NCI-H2107 treated with DMSO at 0.1 percent for 48 hours (cell line): ENCODE measurements around the gene FHIT.
"Not testable (repeated sequence)": the region's sequence is repeated elsewhere in the genome, so short reads cannot be mapped to it uniquely, and the experiment has no call there.

Experiments
- DNase-seq: peaks from one replicate; lab custom pipeline; 2025; ENCODE audit not compliant: unreplicated experiment; lab: John Stamatoyannopoulos, UW

The FHIT gene

DNA sequence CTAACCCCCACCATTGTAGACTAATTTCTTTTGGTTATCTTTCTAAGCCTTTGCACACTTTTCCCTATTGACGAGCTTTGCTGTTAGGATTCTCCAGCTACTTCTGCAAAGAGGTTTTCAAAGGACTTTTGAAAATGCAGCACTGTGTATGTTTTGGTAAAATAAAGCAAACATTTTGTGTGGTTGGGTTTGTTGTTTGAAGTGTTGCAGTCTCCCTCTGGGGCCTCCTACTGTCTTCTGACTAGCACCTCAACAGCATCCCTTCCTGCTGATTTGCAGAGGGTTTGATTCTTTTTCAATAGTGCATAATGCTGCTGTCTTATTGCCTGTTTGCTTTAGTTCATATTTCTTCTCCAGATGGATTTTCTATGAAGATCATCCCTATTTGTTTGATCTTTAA is 1426.4 kb downstream of the FHIT start:
- DNase-seq: no peak

DNA sequence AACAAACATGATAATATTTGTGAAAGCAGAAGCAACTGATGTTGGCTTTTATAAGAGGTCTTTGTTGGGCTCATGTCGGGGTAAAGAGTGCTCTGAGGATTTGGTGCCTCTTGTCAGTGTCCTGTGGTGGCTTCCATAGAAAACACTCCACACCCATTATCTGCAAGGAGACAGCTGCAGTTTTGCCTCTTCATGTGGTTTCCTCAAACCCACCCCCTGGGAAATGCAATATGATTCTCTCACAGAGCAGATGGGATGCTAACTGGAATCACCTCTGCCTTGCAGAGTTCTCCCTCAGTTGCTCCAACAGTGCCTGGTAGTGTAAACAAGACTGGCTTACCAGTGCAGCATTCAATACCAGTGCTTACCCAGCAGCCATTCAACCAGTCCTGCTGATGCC is 1430.0 kb downstream of the FHIT start:
- DNase-seq: peak; percentile 59

DNA sequence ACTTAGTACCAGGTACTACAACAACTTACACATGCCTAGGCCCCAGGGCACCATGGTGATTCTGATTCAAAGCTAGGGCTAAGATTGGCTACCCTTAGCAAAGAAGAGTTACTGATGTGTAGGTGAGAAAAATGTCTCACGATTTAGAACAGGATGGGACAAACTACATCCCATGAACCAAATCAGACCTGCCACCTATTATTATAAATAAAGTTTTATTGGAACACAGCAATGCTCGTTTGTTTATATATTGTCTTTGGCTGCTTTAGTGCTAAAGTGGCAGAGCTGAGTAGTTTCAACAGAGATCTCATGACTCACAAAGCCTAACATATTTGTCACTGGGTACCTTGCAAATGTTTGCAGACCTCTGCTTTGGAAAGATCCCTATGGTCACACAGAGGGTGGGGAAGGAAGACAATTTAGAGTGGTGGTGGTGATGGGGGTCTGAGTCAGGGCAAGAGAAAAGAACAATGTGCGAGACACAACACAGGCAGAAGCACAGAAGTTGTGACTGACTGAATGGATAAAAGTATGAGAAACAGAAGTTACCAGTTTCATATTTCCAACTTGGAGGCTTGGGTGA is 1430.8 kb downstream of the FHIT start:
- no peak for DNase-seq

DNA sequence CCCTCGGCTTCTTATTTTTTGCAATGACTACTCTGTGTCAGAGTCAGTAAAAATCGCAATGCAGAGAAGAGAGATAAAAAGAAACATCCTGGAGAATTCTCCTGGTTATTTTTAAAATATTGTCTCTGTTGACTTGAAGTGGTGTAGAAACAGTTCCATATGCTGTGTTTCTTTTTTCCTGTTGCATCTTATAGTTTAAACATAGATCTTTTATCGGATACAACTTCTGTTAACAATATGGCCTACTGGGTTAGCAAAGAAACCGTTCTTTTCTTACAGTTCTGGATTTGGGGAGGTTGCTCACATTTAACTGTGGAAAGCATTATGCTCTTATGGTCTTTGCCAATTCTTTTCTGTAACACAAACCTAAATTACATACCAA is 1432.3 kb downstream of the FHIT start:
- DNase-seq: no peak

DNA sequence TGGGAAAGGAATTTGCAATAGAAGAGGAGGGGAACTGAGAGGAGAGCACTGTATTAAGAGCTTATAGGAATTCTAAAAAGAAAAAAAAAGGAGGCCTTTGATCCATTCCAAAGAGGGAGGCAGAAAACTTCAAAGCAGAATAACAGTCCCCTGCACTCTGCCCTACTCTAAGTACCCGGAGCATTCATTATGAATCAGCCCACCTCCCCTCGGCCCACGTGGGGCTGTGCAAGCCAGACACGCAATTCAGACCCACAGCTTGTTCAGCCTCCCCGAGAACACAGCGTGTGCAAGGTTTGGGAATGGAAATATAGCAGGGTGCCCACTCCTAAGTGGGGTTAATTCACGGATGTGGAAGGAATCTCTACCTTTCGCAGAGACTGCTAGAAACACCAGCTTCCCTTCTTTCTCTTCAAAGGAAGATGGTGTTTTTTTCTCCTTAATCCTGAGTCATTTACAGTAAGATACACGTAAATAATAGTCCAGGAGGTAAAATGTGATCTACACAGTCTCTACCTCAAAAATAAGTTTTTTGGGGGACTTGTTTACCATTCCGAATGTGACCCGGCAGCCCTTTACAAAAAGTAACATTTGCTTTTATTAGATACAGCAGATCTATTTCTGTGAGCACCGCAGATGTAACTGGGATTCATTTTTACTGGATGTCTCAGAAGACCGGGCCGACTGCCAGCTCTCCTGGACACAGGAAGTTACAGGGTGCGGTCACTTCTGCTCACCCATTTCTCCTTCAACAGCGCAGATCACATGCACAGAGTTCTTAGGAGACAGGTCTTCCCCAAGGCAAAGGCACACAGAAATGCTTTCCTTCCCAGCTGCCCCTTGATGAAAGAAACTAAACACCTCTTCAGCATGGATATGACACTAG is 1433.0 kb downstream of the FHIT start:
- DNase-seq: no peak

DNA sequence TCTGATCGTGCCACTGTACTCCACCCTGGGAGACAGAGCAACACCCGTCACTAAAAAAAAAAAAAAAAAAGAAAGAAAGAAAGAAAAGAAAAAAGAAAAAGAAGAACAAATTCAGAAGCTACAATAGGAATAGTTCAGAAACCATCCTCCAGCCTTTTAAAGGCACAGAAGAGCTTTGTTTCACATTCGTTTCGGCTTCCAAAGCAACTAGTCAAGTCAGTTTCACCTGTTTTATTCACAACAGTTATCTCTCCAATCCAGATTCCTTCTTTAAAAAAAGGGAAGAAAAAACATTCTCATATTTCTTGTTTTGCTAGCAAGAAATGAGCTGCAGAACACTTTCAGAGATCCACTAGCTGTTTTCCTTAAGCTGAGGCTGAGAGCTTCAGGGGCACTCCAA is 1433.7 kb downstream of the FHIT start:
- DNase-seq: no peak

DNA sequence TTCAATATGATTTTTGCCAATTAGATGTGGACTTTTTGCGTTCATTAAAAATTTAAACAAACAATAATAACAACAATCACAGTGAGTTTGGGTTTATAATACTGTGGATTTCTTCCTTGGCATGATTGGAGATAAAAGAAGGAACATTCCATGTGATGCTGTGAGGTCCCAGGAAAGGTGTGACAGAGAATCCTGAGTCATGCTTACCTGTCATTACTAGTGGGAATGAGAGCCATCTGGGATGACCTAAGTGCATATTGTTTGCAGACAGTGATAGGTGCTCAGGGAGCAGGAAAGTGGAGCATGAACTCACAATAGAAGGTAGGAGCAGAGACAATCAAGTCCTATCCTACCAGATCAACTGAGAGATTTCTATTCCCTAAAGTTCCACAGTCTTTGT is 1434.9 kb downstream of the FHIT start:
- DNase-seq: peak; percentile 27

DNA sequence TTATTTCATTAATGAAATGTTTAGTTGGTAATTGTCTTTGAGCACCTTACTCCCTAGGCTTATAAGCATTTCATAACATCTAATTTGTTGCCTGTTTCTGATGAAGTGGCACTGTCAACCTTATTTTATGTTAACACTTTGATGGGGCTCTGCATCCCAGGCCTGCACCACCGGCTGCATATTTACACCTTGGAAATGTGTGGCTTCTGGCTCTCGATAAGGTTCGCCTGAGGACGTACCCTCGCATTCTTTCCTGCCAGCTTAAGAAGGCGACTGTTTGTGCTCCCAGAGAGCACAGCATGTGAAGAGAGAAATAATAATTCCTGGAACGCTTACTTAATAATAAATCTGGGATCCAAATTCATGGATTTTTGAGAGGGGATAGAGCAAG is 1438.1 kb downstream of the FHIT start:
- no peak for DNase-seq

DNA sequence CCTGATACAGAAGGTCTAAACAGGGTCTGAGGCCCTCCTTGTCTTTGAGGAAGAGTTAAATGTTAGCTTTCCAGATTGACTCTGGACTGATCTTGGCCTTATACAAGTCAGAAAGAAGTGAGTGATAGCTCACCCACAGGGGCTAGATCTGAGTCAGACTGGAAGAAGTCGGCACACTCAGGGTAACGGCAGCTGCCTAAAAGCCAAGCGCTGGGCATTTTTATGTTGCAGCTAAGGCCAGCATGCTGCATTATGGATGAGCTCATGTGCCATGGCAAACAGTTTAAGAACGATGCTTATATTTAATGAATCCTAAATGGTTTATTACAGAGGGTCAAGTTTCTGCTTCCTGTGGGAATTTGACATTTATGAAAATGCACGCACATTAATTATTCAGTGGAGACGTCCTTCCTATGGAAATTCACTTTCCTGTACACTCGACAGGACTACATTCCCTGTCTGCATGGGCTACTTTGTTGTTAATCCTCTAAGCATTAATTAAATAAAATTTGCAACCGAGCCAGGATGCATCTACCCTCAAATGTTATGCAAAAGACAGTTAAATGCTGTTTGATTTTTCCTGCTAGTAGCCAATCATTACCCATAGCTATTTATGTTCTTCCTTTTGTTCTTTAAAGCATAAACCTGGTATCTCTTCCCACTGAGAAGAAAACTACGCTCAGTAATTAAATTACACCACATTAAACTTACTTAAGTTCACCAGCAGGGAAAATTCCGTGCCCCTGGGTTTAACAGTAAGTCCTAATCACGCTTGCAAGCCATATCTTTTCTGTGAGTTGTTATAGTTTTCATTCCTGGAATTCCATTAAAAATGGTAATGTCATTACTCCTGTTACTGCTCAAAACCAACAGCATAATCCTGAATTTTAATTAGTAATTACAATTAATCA is 1438.8 kb downstream of the FHIT start:
- no peak for DNase-seq

DNA sequence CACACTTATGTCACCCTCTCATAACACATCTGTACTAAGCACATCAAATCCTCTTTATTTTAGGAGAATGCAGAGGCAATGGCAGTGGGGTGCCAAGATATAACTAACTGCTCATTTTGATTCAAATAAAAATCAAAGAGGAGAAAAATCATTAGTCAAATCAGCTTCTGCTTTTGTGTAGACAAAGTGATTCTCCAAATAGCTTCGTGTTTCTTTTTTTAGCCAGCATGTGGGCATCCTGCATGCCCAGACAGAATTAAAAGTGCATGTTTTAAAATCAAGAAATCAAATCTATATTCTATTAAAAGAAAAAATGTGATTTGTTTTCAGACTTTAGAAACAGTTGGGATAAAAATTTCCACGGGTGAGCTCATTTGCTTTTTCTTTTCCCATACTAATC is 1440.1 kb downstream of the FHIT start:
- no peak for DNase-seq

DNA sequence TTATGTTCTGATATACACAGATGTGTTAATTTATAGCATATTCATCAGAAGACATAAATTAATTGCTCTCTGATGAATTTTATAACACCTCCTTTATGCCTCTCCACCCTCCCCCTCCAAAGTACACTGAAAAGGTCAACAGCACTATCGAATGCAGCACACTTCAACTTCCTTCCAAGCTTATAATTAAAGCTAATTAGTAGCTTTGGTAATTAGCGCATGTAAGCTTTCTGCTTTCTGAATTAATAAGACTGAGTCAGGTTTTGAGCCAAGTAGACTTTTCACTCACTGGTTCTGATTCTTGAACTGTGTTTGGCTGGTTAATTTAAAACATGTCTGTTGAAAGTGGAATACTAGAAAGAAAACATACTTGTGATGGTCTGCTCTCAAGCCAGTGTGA is 1440.6 kb downstream of the FHIT start:
- DNase-seq: no peak

DNA sequence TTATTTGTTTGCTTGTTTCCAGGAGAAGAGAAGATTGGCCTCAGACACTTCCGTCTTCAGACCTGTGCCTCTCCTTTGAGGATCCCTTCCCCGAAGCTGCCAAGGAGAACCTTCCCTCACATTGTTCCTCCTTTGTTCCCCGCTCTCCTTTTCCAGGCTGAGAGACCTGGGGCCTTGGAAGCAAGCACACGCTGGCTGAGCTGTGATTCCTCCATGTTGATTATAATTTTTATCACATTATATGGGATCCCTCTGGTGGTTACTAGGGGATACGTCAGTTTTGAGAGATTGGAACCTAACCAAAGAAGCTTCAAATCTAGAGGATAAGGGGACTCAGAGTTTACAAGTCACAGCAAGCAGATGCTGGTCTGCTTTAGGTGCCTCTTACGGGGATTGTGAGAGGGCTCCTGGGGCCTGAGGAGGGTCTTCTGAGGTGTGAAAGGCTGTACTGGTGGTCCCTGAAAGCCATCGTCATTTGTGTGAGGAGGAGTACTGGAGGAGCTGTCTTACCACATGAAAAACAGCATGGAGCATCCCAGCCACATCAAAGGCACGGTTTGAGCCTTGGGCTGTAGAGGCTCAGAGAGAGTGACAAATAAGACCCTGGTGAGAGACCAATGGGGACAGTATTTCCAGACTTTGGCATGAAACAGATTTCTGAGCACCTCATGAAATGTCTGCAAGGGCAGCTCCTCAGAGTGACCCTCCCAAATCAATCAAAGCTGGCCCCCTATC is 1441.4 kb downstream of the FHIT start:
- DNase-seq: peak; percentile 37

DNA sequence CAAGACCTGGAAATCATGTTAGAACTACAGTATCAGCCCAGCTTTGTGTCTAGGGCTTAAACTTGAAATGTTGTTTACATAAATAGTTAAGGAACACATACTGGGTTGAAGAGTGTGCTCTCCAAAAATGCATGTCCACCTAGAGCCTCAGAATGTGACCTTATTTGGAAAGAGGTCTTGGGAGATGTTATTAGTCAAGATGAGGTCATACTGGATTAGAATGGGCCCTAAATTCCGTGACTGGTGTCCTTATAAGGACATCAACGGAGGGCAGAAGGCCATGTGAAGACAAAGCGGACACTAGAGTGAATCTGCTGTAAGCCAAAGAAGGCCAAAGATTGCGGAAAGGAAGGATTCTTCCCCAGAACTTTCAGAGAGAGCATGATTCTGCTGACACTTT is 1442.2 kb downstream of the FHIT start:
- DNase-seq: no peak

DNA sequence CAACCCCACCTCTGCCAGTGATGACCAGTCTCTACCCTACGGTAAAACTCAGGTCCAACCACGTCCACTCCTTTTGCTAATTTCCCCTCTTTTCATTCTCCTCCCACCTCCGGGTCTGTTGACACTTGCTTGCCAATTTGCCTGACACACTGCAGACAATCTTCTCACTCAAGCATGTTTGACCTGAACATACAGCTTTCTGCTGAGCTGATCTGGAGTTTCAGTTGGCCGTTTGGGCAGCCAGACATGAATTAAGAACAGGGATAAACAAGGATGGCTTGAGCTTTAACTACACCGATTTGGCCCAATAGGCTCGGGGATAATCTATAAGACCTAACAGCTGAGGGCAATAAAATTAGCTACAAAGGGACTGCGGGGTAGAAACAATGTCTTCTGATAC is 1442.8 kb downstream of the FHIT start:
- no peak for DNase-seq

DNA sequence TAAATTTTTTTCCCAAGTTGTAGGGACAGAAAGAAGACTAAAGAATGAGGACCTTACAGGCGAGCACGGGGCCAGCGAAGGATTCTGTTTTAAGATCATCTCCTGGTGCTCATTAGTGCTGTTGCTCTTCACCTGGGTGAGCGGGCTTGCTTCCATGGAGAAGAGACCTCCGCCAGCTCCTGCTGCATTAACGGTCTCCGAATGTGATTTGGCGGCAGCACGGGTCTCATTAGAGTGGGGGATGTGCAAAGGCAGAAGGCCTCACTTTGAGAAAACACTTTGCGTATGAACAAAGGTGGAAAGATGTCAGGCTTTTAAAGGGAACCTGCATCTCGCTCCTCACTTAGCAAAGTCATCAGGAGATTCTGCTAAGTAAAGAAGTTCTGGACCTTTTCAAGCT is 1448.0 kb downstream of the FHIT start:
- DNase-seq: no peak

DNA sequence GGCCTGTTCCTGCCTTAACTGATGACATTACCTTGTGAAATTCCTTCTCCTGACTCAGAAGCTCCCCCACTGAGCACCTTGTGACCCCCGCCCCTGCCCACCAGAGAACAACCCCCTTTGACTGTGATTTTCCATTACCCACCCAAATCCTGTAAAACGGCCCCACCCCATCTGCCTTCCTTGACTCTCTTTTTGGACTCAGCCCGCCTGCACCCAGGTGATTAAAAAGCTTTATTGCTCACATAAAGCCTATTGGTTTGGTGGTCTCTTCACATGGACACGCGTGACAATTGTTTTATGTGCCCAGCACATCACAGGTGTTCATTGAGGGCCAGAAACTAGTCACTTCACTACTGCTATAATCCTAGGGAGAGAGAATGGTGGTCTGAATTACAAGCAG is 1448.8 kb downstream of the FHIT start:
- DNase-seq: not testable (repeated sequence)

DNA sequence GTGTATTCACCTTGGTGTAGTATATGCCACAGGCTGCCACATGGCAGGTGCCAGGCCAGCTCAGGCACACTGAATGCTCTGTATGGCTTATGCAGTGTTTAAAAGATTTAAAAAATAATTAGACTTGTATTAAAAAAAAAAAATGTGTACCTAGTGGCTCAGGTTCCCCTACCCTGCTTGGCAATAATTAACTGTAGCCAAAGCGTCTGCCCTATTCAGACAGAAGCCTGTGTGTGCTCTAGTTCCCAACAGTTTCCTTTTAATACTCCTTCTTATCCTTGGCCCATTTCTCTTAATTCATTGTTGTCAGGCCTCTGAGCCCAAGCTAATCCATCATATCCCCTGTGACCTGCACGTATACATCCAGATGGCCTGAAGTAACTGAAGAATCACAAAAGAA is 1449.2 kb downstream of the FHIT start:
- DNase-seq: no peak

DNA sequence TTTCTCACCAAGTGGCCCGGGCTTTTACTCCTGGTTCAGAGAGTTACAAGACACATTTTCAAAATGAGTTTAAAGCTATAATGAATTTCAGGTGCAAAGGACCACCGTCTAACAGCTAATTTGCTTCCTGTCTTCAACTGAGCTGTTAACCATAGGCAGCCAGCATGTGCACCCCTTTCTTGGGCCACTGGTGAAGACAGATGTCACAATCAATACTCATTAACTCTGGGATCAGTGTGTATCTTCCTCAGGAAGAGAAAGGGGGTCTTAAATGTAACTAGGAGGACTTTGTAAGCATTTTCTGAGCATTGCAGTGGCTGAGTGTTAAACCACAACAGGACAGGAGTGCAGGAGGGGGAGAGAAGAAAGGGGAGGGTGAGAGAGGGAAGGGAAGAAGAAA is 1450.8 kb downstream of the FHIT start:
- no peak for DNase-seq

DNA sequence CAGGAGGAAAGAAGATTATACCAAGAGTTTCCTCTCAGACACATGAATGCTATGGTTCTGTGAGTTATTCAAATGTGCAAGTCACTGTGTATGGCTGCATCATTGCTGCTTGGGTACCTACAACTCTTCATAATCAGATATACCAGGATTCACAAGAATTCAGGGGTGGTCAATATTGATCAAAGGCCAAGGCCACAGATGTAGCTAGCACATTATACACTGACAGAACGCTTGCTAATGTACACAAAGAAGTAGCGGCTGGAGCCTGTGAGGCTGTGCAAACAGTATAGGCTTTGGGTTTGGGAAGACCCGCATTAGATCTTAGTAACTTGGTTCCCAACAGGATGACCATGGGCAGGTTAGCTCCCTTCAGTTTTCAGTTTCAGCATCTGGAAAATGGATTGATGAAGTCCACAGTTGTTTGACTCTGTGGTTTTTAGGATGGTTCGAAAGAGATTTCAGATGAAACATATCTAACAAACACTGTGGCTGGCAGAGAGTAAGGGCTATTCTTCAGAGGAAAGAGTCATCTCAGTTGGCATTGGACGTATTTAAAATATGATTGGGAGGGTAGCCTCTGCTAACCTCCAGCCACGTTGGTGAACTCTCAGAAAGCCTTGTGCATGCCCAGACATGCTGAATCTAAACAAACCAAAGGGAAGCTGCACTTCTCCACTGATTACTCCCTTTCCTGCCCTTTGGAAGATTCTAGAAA is 1452.7 kb downstream of the FHIT start:
- DNase-seq: no peak

DNA sequence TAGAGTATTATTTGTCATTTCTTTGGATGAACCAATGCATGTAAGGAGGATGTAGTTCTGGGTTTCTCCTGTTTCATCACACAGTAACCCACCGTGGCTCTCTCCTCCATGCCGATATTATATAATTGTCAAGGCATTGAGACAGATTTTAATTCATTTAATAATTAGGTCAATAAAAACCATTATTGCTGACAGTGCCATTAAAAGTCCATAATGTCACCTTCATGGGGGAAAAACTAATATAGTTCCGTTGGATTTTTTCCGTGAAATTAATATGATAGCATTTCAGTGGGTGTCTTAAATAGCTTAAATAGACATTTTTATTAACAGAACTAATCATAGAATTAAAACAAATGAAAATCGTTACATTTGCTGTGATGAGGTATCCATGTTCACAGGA is 1453.7 kb downstream of the FHIT start:
- DNase-seq: no peak

DNA sequence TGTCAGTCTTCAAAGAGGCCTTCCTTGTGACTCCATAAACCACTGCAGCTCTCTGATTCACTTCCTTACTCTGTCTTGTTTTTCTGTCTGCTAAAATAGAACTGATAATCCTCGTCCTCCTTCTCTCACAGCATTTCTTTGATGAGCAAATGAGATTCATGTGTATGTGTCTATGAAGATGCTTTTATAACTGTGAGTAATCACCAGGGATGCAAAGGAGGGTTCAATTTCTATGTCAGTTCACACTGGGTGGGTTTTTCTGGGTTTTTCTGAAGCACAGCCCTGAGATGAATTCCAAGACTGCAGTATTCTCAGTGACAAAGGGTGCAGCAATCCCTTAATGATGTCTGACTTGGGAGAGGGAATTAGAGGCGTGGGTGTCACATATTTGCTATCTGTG is 1454.8 kb downstream of the FHIT start:
- DNase-seq: no peak
